HG02623 (cell line): ENCODE data around the gene RESP18.

Experiments
- ATAC-seq: cut with Tn5 transposase; IDR thresholded peaks from one replicate; pipeline ENCODE4 v1.9.1; 2021; ENCODE audit warnings: moderate library complexity; ENCODE audit not compliant: unreplicated experiment

Gene RESP18

DNA sequence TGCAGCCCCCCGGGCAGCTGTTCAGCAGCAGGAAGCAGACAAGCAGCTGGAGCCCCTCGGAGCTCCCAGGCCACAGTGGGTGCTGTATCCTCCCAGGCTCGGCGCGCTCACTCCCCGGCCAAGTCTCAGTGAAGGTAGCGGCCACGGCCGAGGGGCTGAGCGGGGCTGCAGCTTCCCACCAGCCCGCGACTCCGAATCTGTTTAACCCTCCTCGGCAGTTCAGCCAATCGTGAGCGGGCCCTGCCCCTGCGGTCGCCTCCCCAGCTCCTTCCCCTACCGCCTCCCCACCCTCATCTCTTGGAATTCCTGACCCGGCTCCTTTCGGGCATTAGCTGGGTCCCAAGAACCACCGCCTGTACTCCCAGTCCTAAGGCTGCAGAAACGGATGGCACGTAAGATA is at the start of gene RESP18:
Gene RESP18 (minus strand): TSS at position 203 of the 400 bp plus-strand sequence.
- no peak for ATAC-seq

DNA sequence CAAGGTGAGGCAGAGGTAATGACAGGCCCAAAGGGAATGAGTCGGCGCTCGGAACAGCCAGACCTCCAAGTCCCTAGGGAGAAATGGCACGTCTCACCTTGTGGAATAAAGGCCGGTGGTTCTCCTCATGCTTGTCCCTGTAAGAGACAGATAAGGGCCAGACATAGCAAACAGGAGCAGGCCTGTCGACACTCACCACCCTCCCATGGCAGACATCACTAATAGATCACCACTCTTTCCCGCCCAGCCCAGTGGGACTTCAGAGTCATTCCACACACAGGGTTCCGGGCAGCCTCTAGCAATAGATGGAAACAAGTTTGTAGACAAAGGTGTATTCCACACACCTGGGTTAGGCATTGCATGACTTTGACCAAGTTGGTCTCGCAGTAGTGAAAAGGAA is 48.9 kb upstream of the RESP18 start:
- no peak for ATAC-seq

DNA sequence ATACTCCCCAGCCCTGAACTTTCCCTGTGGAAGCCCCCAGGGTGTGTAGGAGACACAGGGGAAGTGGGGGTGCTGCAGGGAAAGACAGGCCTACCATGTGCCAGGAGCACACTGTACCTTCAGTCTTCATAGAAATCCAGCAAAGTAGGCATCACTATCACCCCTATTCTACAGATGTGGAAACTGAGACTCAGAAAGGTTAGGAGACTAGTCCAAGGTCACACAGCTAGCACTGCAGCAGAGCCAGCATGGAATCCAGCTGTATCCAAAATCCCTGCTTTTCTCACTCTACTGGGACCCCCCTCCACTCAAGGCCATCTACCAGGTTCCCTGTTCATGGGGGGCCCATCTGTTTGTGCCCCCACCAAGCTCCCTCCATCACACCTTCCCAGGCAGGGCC is 48.4 kb upstream of the RESP18 start:
- no peak for ATAC-seq

DNA sequence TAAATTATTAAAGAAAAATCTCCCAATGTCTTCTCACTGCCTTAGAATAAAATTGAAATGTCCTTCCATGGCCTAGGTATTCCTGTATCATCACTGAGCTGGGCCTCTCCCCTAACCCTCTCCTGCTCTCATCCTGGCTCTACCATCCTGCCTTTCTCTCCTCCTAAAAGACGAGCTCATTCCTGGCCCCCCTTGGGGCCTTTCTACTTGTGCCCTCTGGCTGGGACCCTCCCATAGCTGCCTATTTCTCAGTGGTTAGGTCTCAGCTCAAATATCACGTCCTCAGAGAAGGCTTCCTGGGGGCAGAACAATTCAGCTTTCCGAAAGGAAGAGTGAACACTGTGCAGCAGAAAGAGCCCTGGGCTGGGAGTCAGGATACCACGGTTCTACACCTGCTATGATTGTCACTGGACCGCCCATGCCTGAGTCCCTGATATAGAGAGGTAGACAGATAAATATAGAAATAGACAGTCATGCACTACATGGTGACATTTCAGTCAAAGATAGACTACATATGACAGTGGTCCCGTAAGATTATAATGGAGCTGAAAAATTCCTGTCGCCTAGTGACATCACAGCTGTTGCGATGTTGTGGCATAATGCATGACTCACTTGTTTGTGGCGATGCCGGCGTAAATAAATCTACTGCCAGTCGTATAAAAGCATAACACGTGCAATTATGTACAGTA is 45.8 kb upstream of the RESP18 start:
- ATAC-seq: no peak

DNA sequence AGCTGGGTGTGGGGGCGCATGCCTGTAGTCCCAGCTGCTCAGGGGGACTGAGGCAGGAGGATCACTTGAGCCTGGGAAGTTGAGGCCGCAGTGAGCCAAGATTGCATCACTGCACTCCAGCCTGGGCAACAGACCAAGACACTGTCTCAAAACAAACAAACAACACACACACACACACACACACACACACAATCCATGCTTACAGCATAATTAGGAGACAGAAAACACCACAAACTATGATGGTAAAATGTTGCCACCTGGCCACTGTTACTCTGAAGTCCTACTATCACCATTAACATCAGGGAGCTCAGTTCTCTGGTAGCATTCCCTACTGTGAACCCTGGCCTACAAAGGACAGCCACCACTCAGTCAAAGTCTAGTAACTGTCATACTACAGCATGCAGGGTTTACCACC is 36.9 kb upstream of the RESP18 start:
- no peak for ATAC-seq

DNA sequence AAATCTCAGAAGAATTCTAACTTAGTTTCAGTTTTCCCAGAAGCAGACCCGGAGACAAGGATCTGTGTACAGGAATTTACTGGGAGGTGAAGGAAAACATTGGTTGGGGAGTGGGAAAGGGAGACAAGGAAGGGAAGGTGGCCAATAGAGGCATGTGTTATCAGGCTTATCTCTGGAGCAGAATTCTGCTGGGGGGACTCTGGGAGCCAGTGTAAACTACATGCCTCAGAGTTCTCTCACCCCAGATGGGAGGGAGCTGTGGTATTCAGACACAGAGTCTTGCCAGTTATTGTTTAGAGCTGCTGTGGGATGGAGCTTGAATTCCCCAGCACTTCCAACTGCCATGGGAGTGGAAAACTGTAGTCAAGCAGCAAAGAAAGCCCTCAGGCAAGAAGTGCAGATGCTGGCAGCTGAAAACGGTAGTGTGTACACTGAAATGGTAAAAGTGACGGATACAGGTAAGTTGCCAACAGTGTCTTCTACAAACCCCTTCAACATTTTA is 36.2 kb upstream of the RESP18 start:
- no peak for ATAC-seq

DNA sequence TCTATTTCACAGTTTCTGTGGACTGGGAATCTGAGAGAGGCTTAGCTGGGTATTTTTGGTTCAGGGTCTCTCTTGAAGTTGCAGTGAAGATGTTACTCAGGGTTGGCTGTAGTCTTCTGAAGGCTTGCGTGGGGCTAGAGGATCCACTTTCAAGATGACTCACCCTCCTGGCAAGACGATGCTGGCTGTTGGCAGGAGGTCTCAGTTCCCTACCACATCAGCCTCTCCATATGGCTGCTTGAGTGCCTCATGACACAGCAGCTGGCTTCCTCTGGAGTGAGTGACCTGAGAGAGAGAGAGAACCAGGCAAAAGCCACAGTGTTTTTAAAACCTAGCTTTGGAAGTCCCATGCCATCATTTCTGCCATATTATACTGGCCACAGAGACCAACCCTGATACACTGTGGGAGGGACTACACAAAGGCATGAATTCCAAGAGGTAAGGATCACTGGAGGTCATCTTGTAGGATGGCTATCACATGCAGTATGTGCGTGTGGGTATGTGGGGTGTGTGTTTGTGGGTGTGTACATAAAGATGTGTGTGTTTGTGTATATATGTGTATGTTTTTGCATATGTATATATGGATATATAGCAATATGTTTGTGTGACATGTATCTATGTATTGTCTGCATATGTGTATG is 30.1 kb upstream of the RESP18 start:
- ATAC-seq: peak; percentile 74

DNA sequence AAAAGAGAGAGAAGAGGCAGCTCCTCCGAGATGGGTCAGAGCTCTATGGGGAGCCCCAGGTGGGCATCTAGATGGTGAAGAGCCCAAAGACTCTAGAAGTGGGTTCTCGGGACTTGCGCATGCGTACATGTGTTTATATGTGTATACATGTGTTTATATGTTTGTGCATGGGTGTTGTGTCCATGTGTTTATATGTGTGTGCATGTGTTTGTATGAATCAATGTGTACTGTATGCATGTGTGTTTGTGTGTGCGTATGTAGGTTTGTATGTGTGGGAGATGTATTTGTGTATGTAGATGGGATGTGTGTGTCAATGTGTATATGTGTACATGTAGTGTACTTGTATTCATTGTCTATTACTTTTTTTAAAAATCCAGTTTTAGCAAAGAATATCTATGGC is 29.5 kb upstream of the RESP18 start:
- ATAC-seq: no peak

DNA sequence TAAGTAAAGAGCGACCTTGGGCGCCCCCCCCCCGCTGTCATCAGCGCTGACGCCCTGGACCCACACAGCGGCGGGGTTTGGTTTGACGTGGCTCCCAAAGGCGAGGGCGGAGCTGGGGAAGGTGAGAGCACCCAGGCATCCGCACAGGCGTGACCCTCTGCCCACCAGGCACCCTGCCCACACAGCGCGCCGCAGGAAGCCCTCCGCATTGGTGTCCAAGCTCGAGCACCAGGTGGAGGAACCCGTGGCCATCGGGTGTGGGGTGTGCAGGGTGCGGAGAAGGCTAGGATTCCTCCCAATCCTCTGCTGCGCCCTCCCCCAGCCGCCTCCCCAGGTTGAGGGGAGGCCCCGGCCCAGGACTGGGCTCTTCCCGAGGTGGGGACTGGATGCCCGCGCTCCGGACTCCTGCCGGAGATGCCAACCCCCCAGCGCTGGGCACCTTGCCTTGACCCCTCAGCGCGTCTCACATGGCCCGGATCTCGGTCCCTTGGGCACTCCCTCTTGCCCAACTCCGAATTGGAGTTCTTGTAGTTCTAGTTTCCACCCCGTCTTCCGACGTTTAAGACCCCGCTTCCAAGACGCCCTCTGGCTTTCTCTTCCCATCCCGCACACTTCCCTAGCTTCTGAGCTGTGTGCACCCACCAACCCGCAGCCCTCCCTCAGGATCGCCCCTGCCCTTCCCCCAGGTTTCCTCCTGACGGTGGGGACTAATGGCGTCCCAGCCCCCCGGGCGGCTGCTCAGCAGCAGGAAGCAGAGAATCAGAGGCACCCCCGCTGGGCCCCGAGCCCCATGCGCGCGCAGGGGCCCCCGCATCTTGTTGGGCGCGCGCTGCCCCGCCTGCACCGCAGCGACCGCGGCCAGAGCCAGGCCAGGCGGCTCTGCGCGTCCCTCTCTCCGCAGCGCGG is 25.9 kb upstream of the RESP18 start:
- ATAC-seq: no peak

DNA sequence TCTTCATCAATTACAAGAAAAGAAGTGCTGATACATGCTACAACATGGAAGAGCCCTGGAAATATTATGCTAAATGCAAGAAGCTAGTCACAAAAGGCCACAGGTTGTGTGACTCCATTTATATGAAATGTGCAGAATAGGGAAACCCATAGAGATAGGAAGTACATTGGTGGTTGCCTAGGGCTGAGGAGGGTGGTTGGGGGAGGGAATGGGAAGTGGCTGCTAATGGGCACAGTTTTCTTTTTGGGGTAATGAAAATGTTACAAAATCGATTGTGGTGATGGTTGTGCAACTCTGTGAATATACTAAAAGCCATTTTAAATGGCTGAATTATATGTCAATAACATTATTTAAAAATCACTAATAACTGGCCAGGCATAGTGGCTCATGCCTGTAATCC is 24.3 kb upstream of the RESP18 start:
- ATAC-seq: no peak

DNA sequence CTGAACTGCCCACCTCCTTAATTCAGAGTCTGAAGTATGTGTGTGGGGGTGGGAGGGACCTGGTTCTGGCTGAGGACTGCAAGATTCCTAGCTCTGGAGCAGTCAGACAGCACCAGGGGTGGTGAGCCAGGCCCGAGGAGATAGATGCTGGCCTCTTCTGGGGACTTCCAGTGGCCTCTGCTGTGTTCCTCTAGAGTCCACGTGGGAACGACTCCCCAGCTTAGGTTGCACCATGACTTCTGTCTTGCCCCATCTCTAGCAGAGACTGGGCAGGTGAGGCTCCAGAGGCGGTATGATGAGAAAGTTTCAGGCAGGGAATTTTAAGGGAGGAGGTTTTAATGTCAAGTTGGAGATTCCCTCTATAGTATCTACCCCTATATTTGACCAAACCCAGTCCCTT is 22.0 kb upstream of the RESP18 start:
- no peak for ATAC-seq

DNA sequence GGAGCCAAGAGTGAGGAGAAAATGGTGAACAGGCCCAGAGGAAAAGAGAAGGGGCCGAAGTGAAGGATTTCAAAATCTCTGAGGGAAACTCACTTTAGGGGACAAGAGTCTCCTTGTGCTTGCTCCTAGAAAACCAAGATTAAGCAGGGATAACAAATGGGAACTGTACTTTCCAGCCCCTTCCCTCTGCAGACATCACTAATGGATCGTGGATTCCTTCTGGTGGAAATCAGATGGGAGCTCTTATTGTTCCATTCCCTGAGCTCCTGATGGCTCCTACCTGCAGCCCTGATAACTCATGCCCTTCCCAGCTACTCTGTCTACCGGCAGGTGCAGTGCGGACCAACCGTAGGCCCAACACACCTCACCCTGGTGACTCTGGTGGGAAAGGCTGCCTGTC is 20.6 kb upstream of the RESP18 start:
- no peak for ATAC-seq

DNA sequence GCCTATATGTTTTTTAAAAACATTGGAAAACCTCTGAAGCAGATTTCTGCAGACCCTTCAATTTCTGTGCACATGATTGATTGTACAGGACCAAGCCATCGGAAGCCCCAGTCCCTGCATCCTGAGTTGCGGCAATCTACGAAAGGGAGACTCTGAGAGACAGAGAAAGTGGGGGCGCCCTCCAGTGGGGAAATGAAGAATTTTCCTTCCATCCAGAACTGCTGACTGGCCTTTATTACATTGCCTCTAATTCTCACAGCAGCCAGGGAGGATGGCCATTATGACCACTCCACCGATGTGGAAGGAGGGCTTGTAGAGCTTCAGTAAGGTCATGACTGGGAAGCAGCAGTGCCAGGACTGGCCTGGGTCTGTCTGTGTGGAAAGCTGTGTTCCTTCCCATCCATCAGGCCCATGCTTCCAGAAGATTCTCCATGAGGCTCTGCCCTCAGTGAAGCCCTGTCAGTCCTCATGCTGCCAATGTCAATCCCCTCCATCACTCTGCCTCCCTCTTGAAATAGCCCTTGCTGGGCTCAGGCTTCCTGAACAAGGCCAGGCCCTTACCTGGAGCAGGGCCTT is 20.0 kb upstream of the RESP18 start:
- ATAC-seq: no peak

DNA sequence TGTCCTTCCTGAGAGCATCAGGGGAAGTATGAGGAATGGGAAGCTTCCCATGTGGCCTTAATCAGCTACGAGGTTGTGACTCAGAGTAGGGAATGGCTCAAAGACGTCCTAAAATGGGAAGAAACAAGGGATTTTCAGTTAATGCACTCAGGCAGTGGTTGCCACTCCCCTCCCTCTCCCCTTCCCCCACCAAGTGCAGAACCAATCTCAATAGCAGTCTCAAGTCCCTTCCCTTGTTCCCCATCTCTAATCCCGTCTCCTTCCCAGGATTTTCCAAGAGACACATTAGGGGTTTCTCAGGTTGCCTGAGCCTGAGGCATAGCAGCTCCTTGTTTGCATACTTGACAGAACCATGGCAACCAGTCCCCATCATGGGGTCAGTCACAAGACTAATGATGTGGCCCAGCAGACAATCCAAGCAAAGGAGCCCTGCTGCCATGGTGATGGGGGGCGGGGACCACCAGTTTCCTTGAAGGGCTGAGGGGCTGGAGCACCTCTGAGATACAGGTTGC is 18.2 kb upstream of the RESP18 start:
- ATAC-seq: no peak

DNA sequence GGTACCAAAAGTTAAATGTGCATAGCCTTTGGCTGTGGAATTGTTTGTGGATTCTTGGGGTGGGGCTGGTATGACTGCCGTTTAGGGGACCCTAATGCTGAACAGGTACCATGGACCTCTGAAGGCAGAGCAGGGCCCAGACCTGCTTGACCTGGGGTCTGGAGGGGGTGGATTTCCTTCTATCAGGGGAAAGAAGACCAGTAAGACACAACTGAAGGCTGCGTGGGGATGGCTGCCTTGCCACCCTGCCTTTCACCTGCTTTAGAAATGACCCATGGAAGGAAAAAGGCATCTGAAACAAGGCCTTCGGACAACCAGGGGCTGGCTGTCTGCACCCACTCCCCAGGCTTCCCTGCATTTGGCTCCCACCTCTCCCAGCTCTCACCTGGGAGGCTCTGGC is 17.7 kb upstream of the RESP18 start:
- ATAC-seq: no peak

DNA sequence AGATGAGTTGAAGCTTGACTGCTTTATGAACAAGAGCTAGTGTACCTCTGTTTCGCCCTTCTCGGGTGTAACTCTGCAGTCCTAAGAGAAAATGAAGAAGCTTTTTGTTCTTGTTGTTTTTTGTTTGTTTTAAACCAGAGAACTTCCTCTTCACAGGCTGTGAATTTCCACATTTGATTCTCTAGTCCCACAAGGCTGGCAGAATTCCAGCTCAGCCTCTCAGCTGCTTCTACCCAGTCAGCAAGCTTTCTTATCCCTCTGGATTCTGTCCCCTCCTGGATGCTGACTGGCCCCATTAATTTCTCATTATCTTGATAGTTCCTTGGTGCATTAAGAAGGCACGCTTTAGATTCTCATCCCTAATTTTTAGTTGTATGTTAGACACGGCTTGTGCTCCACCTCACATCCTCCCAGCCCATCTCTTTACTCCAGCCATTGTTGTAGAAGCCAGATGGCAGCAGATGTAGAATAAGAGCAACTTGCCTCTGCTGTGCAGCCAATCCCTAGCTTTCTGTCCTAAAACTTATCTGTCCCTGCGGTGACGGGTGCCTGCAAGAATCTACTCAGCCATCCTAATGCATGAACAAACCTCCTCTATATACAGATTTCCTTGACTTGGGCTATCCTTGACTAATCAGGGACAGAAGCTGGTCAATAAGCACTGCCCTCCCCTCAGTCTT is 12.3 kb upstream of the RESP18 start:
- no peak for ATAC-seq

DNA sequence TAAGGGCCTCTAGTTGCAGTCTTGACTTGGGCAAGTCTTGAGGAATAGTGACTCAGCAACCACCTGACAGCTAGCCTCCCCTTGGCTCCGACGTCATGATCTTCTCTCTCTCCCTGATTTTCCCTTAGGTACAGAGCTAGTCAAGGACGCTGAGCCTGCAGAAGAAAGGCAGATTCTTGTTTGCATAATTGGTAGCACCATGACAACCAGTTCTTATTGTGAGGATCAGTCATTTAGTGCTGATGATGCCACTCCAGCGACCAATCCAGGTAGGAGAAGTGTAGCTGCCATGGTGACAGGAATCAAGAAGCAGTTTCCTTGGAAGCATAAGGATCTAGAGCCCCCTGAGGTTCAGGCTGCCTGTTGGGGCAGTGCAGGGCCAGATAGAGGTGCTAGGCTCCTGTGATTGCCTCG is 2.8 kb upstream of the RESP18 start:
- ATAC-seq: no peak

DNA sequence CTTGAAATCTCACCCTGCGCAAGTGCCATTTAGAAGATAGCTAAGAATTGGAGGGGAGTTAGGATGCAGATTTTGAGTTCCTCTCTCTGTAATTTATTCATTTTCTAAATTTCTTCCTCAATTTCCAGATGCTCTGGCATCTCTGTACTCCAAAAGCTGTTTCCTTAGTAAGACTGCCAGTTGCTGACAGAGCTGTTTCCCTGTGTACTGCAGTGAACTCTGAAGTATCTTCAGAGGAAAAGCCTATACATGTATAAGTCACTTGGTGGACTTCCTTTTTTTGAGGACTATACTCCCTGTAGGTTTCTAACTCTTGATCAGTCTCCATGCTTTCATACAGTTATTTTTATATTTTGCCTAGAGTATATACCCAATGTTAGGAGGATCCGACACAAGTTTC is 1.5 kb upstream of the RESP18 start:
- ATAC-seq: no peak

DNA sequence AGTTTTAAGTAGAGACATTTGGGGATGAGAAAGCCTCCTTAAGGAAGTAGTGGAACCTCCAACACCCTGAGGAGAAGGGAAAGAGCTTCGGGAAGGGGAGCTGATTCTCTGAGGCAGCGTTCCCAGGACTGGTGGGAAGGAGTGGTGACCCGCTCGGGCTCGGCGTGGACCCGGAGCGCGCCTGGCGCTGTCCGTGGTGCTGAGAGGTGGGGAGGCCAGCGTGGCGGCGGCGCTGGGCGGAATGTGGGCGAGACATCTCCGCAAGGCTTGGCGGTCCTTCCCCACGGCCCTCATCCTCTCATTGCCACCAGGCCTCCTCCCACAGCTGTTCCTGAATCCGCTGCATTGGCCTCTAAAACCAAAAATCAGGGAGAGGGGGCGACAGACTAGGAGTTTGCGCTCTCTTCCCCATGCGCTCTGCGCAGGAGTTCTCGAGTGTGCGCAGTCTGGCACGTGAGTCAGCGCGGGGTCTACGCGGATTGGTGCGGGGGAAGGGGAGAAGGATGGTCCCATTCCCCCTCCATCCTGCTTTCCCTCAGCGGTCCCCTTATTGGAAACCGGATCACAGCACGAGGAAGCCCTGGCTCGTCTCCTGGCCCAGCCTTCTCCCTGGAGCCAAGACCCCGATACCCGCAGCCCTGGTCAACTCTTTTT is 857 bp downstream of the RESP18 start:
- ATAC-seq: no peak

DNA sequence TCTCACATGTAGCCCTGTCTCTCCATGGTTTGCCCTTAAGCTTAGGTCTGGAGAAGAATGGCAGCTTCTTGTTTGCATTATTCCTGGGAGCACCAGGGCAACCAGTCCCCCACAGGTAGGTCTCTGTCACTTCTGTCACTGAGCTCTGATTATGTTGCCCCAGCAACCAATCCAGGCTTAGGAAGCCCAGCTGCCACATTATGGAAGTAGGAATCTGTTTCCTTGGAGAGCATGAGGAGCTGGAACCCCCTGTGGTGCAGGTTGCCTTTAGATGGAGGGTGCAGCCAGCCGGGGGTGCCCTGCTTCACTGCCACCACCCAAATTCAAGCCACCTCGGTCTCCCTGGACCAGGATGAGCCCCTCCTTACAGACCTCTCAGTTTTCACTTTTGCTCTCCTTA is 4.8 kb downstream of the RESP18 start:
- no peak for ATAC-seq
